Sigmoid colon (tissue), 4 donors: Measurements from ENCODE around the gene PIGZ.

Experiments
- POLR2A ChIP-seq, 2 donors: fragments of 450-650 bp; IDR thresholded peaks; one replicate each; pipeline ENCODE4 v1.6.1; 2016; ENCODE audit warnings: antibody characterized with exemption in 2 of 2, mild to moderate bottlenecking in 2 of 2, moderate library complexity in 2 of 2
- POLR2AphosphoS5 ChIP-seq, 4 donors: sonication (generic); formaldehyde crosslinking; IDR thresholded peaks; one replicate each; pipeline ENCODE4 v1.6.1; 2017; ENCODE audit warnings: antibody characterized with exemption in 4 of 4
- TF ChIP-seq, protein P1 (sequence below), 4 experiments: fragments of 450-650 bp in 3 of 4; fragments of 200-600 bp in 1 of 4; IDR thresholded peaks; one replicate each; pipeline ENCODE4 v1.5.1; 2016 to 2019; ENCODE audit warnings: antibody characterized with exemption in 4 of 4, mild to moderate bottlenecking in 3 of 4, moderate library complexity in 2 of 4

DNA sequence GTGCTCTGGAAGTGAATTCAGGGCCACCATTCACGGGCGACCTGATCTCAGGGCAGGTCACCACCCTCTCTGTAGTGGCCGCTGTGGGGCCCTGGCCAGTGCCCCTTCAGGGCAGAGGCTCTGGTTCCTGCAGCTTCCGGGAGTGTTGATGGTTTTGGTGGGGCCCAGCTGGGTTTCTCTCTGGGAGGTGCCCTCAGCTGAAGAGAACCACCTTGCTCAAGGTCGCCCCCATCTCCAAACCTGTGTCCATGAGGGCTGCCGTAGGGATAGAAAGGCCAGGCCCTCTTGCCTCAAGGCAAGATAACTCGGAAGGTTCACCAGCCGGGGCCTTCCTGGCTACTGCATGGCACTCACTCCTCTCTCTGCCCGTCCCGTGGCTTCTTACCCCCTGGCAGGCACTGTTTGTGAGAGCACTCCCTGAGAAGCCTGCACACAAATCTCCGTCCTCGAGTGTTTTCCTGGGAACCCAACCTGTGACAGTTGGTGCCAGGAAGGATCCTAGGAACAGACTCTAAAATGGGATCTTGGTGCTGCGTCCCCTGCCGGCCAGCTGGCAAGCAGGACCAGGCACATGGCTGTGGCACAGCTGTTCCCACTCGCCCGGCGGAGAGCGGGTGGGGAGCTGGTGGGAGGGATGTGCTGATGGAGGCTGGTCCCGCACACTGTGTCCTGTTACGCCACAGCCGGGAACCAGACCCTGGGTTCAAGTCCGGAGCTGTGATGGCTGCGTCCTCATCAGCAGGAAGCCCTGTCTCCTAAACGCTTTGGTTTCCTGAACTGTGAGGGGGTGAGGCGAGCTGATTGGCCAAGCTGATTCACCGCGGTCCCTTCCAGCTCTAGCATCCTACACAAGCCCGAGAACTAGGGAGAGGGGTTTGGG lies 23.2 kb upstream of the PIGZ start:
- TF ChIP-seq, protein P1, sequence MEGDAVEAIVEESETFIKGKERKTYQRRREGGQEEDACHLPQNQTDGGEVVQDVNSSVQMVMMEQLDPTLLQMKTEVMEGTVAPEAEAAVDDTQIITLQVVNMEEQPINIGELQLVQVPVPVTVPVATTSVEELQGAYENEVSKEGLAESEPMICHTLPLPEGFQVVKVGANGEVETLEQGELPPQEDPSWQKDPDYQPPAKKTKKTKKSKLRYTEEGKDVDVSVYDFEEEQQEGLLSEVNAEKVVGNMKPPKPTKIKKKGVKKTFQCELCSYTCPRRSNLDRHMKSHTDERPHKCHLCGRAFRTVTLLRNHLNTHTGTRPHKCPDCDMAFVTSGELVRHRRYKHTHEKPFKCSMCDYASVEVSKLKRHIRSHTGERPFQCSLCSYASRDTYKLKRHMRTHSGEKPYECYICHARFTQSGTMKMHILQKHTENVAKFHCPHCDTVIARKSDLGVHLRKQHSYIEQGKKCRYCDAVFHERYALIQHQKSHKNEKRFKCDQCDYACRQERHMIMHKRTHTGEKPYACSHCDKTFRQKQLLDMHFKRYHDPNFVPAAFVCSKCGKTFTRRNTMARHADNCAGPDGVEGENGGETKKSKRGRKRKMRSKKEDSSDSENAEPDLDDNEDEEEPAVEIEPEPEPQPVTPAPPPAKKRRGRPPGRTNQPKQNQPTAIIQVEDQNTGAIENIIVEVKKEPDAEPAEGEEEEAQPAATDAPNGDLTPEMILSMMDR (IDR thresholded peaks at IDR 0.05), result no peak
- TF ChIP-seq POLR2AphosphoS5 (IDR thresholded peaks at IDR 0.05) (no peak), POLR2A (IDR thresholded peaks at IDR 0.05) (no peak)
